ENCODE data around the gene MYO15A. TPM values are rescaled to one million over a fixed set of nuclear protein-coding genes. Genes with fewer than 3 reads are reported as not detected.

Gene MYO15A
- total RNA-seq, 1 experiment from 2014 or later, result 0.36 TPM

GRCh38 chr17:18124345-18125126 lies 16.0 kb downstream of the MYO15A start:
- BruUV-seq (replicated peaks), result no TSS peak
- ATAC-seq, result no peak
- ChIA-PET POLR2A (no interaction called here), CTCF (no interaction called here)
- no peaks in the 10 kb centered on the region for H3K4me1 ChIP-seq (ENCODE audit: control insufficient read depth, insufficient read depth, low read length)
- no peaks in the 10 kb centered on the region for H3K9me3 ChIP-seq (ENCODE audit: control insufficient read depth, insufficient read depth, low read depth, low read length)
- no peak overlapping the region for H3K27ac ChIP-seq (ENCODE audit: low read length)
- in situ Hi-C loops (cut with HindIII; ENCODE audit: low pct_unique_long_range_greater_than_20kb, low sequenced_read_pairs), result no loop called here
- no peaks in the 10 kb centered on the region for H3K27me3 ChIP-seq (ENCODE audit: control insufficient read depth, insufficient read depth, low read length)
- H3K36me3 ChIP-seq (ENCODE audit: control insufficient read depth, insufficient read depth, low read length), result no peaks in the 10 kb centered on the region
- intact Hi-C loops (cut with micrococcal nuclease; ENCODE audit: unreplicated experiment), result no loop called here
- no peak for TF ChIP-seq CTCF (IDR thresholded peaks at IDR 0.05)
- no peak for TF ChIP-seq POLR2AphosphoS5 (IDR thresholded peaks at IDR 0.05; ENCODE audit: low read depth, low read length)
- no peak for TF ChIP-seq TCF7L2 (IDR thresholded peaks at IDR 0.05; ENCODE audit: low read depth, low read length)
- H3K4me3 ChIP-seq (ENCODE audit: low read depth in 2 of 2, low read length in 2 of 2), result no peak overlapping the region
- DNase-seq (ENCODE audit: low read depth, low spot score), result no peak

- Histone ChIP-seq H3K27ac (ENCODE audit: low read length) (no peak overlapping the region), H3K4me3 (ENCODE audit: low read depth in 2 of 2, low read length in 2 of 2) (no peak overlapping the region), H3K27me3 (ENCODE audit: control insufficient read depth, insufficient read depth, low read length) (no peaks in the 10 kb centered on the region), H3K4me1 (ENCODE audit: control insufficient read depth, insufficient read depth, low read length) (no peaks in the 10 kb centered on the region), H3K9me3 (ENCODE audit: control insufficient read depth, insufficient read depth, low read depth, low read length) (no peaks in the 10 kb centered on the region), H3K36me3 (ENCODE audit: control insufficient read depth, insufficient read depth, low read length) (no peaks in the 10 kb centered on the region)
- ChIA-PET POLR2A (no interaction called here), CTCF (interaction anchor here (0.5 kb wide), 1 partner anchor 15 kb away, joined by 3 read pairs; no protein-coding TSS in a partner anchor)
- no TSS peak for BruUV-seq (replicated peaks)
- ATAC-seq (peak; percentile 33; the same call in 1 of the 2 replicates), DNase-seq (ENCODE audit: low read depth, low spot score) (no peak)
- TF ChIP-seq TCF7L2 (IDR thresholded peaks at IDR 0.05; ENCODE audit: low read depth, low read length), result no peak
- TF ChIP-seq REST (IDR thresholded peaks at IDR 0.05; ENCODE audit: insufficient read depth in 1 of 2, low read depth in 2 of 2, low read length in 1 of 2), result no peak
- no peak for TF ChIP-seq POLR2AphosphoS5 (IDR thresholded peaks at IDR 0.05; ENCODE audit: low read depth, low read length)
- TF ChIP-seq CTCF (IDR thresholded peaks at IDR 0.05), result no peak
- TF ChIP-seq SIN3A (IDR thresholded peaks at IDR 0.05; ENCODE audit: borderline replicate concordance, insufficient read depth, low read depth, low read length), result no peak
- intact Hi-C loops (cut with micrococcal nuclease; ENCODE audit: unreplicated experiment) (no loop called here), in situ Hi-C loops (cut with HindIII; ENCODE audit: low pct_unique_long_range_greater_than_20kb, low sequenced_read_pairs) (no loop called here)
These were observed 20.5 kb downstream of the MYO15A start for GRCh38 chr17:18129041-18129502.

Data from Panc1 (cell line).